ENCODE data around the gene EPHA6.
"Not testable (repeated sequence)": the region's sequence is repeated elsewhere in the genome, so short reads cannot be mapped to it uniquely, and the experiment has no call there.

Gene EPHA6

GRCh38 chr3:96915445-96915844 lies 101.1 kb downstream of the EPHA6 start:
- no peaks in the 10 kb centered on the region for H3K36me3 ChIP-seq (ENCODE audit: control insufficient read depth, insufficient read depth, low read length, severe bottlenecking)
- H3K9ac ChIP-seq (ENCODE audit: low read length): no peak overlapping the region
- DNase-seq (ENCODE audit: low read depth): no peak
- no peaks in the 10 kb centered on the region for H3K27me3 ChIP-seq (replicated peaks; ENCODE audit: control insufficient read depth, insufficient read depth, low read length)
- H3K4me1 ChIP-seq (ENCODE audit: control insufficient read depth, insufficient read depth, low read length): no peaks in the 10 kb centered on the region
- no peaks in the 10 kb centered on the region for H3K9me3 ChIP-seq (ENCODE audit: control insufficient read depth, low read length)
- H3K4me3 ChIP-seq (ENCODE audit: low read length): no peak overlapping the region

- Histone ChIP-seq H3K4me3 (ENCODE audit: low read length) (no peak overlapping the region), H3K4me1 (ENCODE audit: control insufficient read depth, insufficient read depth, low read length) (no peaks in the 10 kb centered on the region), H3K9ac (ENCODE audit: low read length) (no peak overlapping the region), H3K27me3 (replicated peaks; ENCODE audit: control insufficient read depth, insufficient read depth, low read length) (no peaks in the 10 kb centered on the region), H3K36me3 (ENCODE audit: control insufficient read depth, insufficient read depth, low read length, severe bottlenecking) (no peaks in the 10 kb centered on the region), H3K9me3 (ENCODE audit: control insufficient read depth, low read length) (peaks cover 28% of the 10 kb centered on the region)
- no peak for DNase-seq (ENCODE audit: low read depth)
Measured at GRCh38 chr3:96931119-96931862, 116.9 kb downstream of the EPHA6 start.

- H3K27me3 ChIP-seq (replicated peaks; ENCODE audit: control insufficient read depth, insufficient read depth, low read length); H3K9ac ChIP-seq (ENCODE audit: low read length); DNase-seq (ENCODE audit: low read depth); H3K4me1 ChIP-seq (ENCODE audit: control insufficient read depth, insufficient read depth, low read length); H3K9me3 ChIP-seq (ENCODE audit: control insufficient read depth, low read length); H3K4me3 ChIP-seq (ENCODE audit: low read length); H3K36me3 ChIP-seq (ENCODE audit: control insufficient read depth, insufficient read depth, low read length, severe bottlenecking): not testable (repeated sequence)
Measured at GRCh38 chr3:96942131-96942530, 127.7 kb downstream of the EPHA6 start.

- Histone ChIP-seq H3K9ac (ENCODE audit: low read length) (no peak overlapping the region), H3K36me3 (ENCODE audit: control insufficient read depth, insufficient read depth, low read length, severe bottlenecking) (no peaks in the 10 kb centered on the region), H3K27me3 (replicated peaks; ENCODE audit: control insufficient read depth, insufficient read depth, low read length) (no peaks in the 10 kb centered on the region), H3K4me3 (ENCODE audit: low read length) (no peak overlapping the region), H3K4me1 (ENCODE audit: control insufficient read depth, insufficient read depth, low read length) (peaks cover 8% of the 10 kb centered on the region), H3K9me3 (ENCODE audit: control insufficient read depth, low read length) (no peaks in the 10 kb centered on the region)
- DNase-seq (ENCODE audit: low read depth): peak; percentile 54
Measured at GRCh38 chr3:96958856-96959255, 144.5 kb downstream of the EPHA6 start.

- no peaks in the 10 kb centered on the region for H3K36me3 ChIP-seq (ENCODE audit: control insufficient read depth, insufficient read depth, low read length, severe bottlenecking)
- H3K9ac ChIP-seq (ENCODE audit: low read length): no peak overlapping the region
- no peaks in the 10 kb centered on the region for H3K9me3 ChIP-seq (ENCODE audit: control insufficient read depth, low read length)
- peak; percentile 41 for DNase-seq (ENCODE audit: low read depth)
- H3K27me3 ChIP-seq (replicated peaks; ENCODE audit: control insufficient read depth, insufficient read depth, low read length): no peaks in the 10 kb centered on the region
- peaks cover 8% of the 10 kb centered on the region for H3K4me1 ChIP-seq (ENCODE audit: control insufficient read depth, insufficient read depth, low read length)
- no peak overlapping the region for H3K4me3 ChIP-seq (ENCODE audit: low read length)
Measured at GRCh38 chr3:96959474-96959873, 145.1 kb downstream of the EPHA6 start.

- Histone ChIP-seq H3K4me1 (ENCODE audit: control insufficient read depth, insufficient read depth, low read length) (peaks cover 8% of the 10 kb centered on the region), H3K27me3 (replicated peaks; ENCODE audit: control insufficient read depth, insufficient read depth, low read length) (no peaks in the 10 kb centered on the region), H3K4me3 (ENCODE audit: low read length) (no peak overlapping the region), H3K9me3 (ENCODE audit: control insufficient read depth, low read length) (no peaks in the 10 kb centered on the region), H3K36me3 (ENCODE audit: control insufficient read depth, insufficient read depth, low read length, severe bottlenecking) (no peaks in the 10 kb centered on the region), H3K9ac (ENCODE audit: low read length) (no peak overlapping the region)
- peak; percentile 88 for DNase-seq (ENCODE audit: low read depth)
Measured at GRCh38 chr3:96959901-96960641, 145.7 kb downstream of the EPHA6 start.

- no peaks in the 10 kb centered on the region for H3K27me3 ChIP-seq (replicated peaks; ENCODE audit: control insufficient read depth, insufficient read depth, low read length)
- no peak overlapping the region for H3K4me3 ChIP-seq (ENCODE audit: low read length)
- no peaks in the 10 kb centered on the region for H3K9me3 ChIP-seq (ENCODE audit: control insufficient read depth, low read length)
- H3K9ac ChIP-seq (ENCODE audit: low read length): no peak overlapping the region
- no peak for DNase-seq (ENCODE audit: low read depth)
- H3K4me1 ChIP-seq (ENCODE audit: control insufficient read depth, insufficient read depth, low read length): peaks cover 8% of the 10 kb centered on the region
- no peaks in the 10 kb centered on the region for H3K36me3 ChIP-seq (ENCODE audit: control insufficient read depth, insufficient read depth, low read length, severe bottlenecking)
Measured at GRCh38 chr3:96960661-96961330, 146.4 kb downstream of the EPHA6 start.

GRCh38 chr3:96961576-96961975 lies 147.2 kb downstream of the EPHA6 start:
- Histone ChIP-seq H3K9me3 (ENCODE audit: control insufficient read depth, low read length) (no peaks in the 10 kb centered on the region), H3K27me3 (replicated peaks; ENCODE audit: control insufficient read depth, insufficient read depth, low read length) (no peaks in the 10 kb centered on the region), H3K36me3 (ENCODE audit: control insufficient read depth, insufficient read depth, low read length, severe bottlenecking) (no peaks in the 10 kb centered on the region), H3K4me1 (ENCODE audit: control insufficient read depth, insufficient read depth, low read length) (peaks cover 13% of the 10 kb centered on the region), H3K9ac (ENCODE audit: low read length) (no peak overlapping the region), H3K4me3 (ENCODE audit: low read length) (no peak overlapping the region)
- no peak for DNase-seq (ENCODE audit: low read depth)

GRCh38 chr3:96966181-96966929 lies 152.0 kb downstream of the EPHA6 start:
- Histone ChIP-seq H3K4me3 (ENCODE audit: low read length) (no peak overlapping the region), H3K4me1 (ENCODE audit: control insufficient read depth, insufficient read depth, low read length) (peaks cover 5% of the 10 kb centered on the region), H3K9me3 (ENCODE audit: control insufficient read depth, low read length) (no peaks in the 10 kb centered on the region), H3K27me3 (replicated peaks; ENCODE audit: control insufficient read depth, insufficient read depth, low read length) (no peaks in the 10 kb centered on the region), H3K9ac (ENCODE audit: low read length) (no peak overlapping the region), H3K36me3 (ENCODE audit: control insufficient read depth, insufficient read depth, low read length, severe bottlenecking) (no peaks in the 10 kb centered on the region)
- DNase-seq (ENCODE audit: low read depth): peak; percentile 32

- H3K36me3 ChIP-seq (ENCODE audit: control insufficient read depth, insufficient read depth, low read length, severe bottlenecking): no peaks in the 10 kb centered on the region
- no peaks in the 10 kb centered on the region for H3K9me3 ChIP-seq (ENCODE audit: control insufficient read depth, low read length)
Measured at GRCh38 chr3:96970211-96970610, 155.8 kb downstream of the EPHA6 start.

GRCh38 chr3:96977671-96978070 lies 163.3 kb downstream of the EPHA6 start:
- Histone ChIP-seq H3K4me3 (ENCODE audit: low read length) (no peak overlapping the region), H3K27me3 (replicated peaks; ENCODE audit: control insufficient read depth, insufficient read depth, low read length) (no peaks in the 10 kb centered on the region), H3K36me3 (ENCODE audit: control insufficient read depth, insufficient read depth, low read length, severe bottlenecking) (no peaks in the 10 kb centered on the region), H3K4me1 (ENCODE audit: control insufficient read depth, insufficient read depth, low read length) (no peaks in the 10 kb centered on the region), H3K9ac (ENCODE audit: low read length) (no peak overlapping the region), H3K9me3 (ENCODE audit: control insufficient read depth, low read length) (no peaks in the 10 kb centered on the region)
- DNase-seq (ENCODE audit: low read depth): no peak

More at GRCh38 chr3:96970211-96970610, 155.8 kb downstream of the EPHA6 start:
- no peak for DNase-seq (ENCODE audit: low read depth)
- H3K4me1 ChIP-seq (ENCODE audit: control insufficient read depth, insufficient read depth, low read length): peaks cover 5% of the 10 kb centered on the region
- no peak overlapping the region for H3K4me3 ChIP-seq (ENCODE audit: low read length)
- H3K9ac ChIP-seq (ENCODE audit: low read length): no peak overlapping the region
- no peaks in the 10 kb centered on the region for H3K27me3 ChIP-seq (replicated peaks; ENCODE audit: control insufficient read depth, insufficient read depth, low read length)

Data from adipocyte (in vitro differentiated cells).